Measurements from ENCODE around the gene ZNF845.
"Not testable (repeated sequence)": the region's sequence is repeated elsewhere in the genome, so short reads cannot be mapped to it uniquely, and the experiment has no call there.

ZNF845 gene

DNA sequence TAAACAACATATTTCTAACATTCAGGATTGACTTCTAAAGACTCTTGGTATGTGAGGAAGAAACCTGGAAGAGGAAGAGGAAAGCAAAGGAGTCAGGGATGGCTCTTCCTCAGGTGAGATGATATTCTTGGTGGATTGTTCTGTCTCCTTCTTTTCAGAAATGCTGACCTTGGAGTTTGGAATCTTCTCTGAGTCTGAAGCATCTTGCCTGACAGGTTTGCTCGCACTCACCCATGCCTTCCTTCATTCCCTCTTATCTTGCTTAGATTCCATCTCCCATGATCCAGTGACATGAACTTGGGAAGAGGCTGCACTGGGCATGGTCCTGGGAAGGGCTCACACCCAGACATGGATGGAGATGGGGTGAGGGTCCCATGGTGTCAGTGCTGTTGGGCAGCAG is 64.4 kb downstream of the ZNF845 start:
- not testable (repeated sequence) for H3K36me3 ChIP-seq (ENCODE audit: control insufficient read depth, insufficient read depth, low read length)

More for the DNA sequence above, 64.4 kb downstream of the ZNF845 start:
- 86 to 88% methylated on average over 1 of the region's 1 CpG for WGBS, 2 experiments
- H3K4me1 ChIP-seq (ENCODE audit: control insufficient read depth, insufficient read depth, low read length); H3K4me3 ChIP-seq (ENCODE audit: insufficient read depth, low read depth, low read length); H3K9me3 ChIP-seq (ENCODE audit: control insufficient read depth, low read length); H3K27me3 ChIP-seq (ENCODE audit: control insufficient read depth, insufficient read depth, low read length, poor library complexity, severe bottlenecking); H3K27ac ChIP-seq (ENCODE audit: insufficient read depth, low read depth, low read length, poor library complexity, severe bottlenecking): not testable (repeated sequence)

Data from ectodermal cell (in vitro differentiated cells).